Spleen (tissue), 11 donors: ENCODE measurements around the gene SETD4. TPM values are rescaled to one million over a fixed set of nuclear protein-coding genes. Genes with fewer than 3 reads are reported as not detected.

Experiments used
- DNase-seq: peaks from one replicate; pipeline ENCODE4 v3.0.0-alpha.2; 2020
- H3K27ac ChIP-seq, 8 donors: fragments of 200-600 bp; sonication (generic) in 7 of 8; 1 replicate in 4 of 8; 2 replicates in 4 of 8; pipeline versions ENCODE4 v1.5.0 to v1.8.0; 2016 to 2021; ENCODE audit warnings: inconsistent platforms in 4 of 8, mild to moderate bottlenecking in 4 of 8, moderate library complexity in 1 of 8
- H3K27me3 ChIP-seq, 7 donors: fragments of 200-600 bp; sonication (generic) in 6 of 7; replicated peaks in 1 of 7; 1 replicate in 4 of 7; 2 replicates in 3 of 7; pipeline versions ENCODE4 v1.5.0 to v1.8.0; 2016 to 2021; ENCODE audit warnings: inconsistent platforms in 3 of 7, mild to moderate bottlenecking in 1 of 7
- H3K36me3 ChIP-seq, 6 donors: fragments of 200-600 bp; sonication (generic) in 5 of 6; 1 replicate in 4 of 6; 2 replicates in 2 of 6; pipeline versions ENCODE4 v1.5.0 to v1.8.0; 2016 to 2021; ENCODE audit warnings: inconsistent platforms in 2 of 6
- H3K4me1 ChIP-seq, 6 donors: fragments of 200-600 bp; sonication (generic) in 5 of 6; 1 replicate in 3 of 6; 2 replicates in 3 of 6; pipeline versions ENCODE4 v1.5.0 to v1.8.0; 2016 to 2021; ENCODE audit warnings: inconsistent platforms in 3 of 6
- H3K4me3 ChIP-seq, 8 donors: fragments of 200-600 bp; sonication (generic) in 7 of 8; 1 replicate in 4 of 8; 2 replicates in 4 of 8; pipeline versions ENCODE4 v1.5.0 to v1.8.0; 2016 to 2021; ENCODE audit warnings: inconsistent platforms in 4 of 8, mild to moderate bottlenecking in 4 of 8, moderate library complexity in 2 of 8
- H3K9me3 ChIP-seq, 8 donors: fragments of 200-600 bp; sonication (generic) in 7 of 8; 1 replicate in 4 of 8; 2 replicates in 4 of 8; pipeline versions ENCODE4 v1.5.0 to v1.8.0; 2016 to 2021; ENCODE audit warnings: inconsistent platforms in 4 of 8
- CTCF ChIP-seq, 11 experiments: fragments of 200-600 bp in 7 of 11; fragments of 450-650 bp in 4 of 11; sonication (generic) in 4 of 11; IDR thresholded peaks in 8 of 11; conservative IDR thresholded peaks in 3 of 11; 1 replicate in 7 of 11; 2 replicates in 4 of 11; pipeline versions ENCODE4 v1.4.0 to v1.8.0; 2016 to 2021; ENCODE audit warnings: antibody characterized with exemption in 11 of 11, inconsistent platforms in 4 of 11, mild to moderate bottlenecking in 1 of 11
- POLR2A ChIP-seq, 3 donors: fragments of 450-650 bp; IDR thresholded peaks; one replicate each; pipeline ENCODE4 v1.5.1; 2017; ENCODE audit warnings: antibody characterized with exemption in 3 of 3, mild to moderate bottlenecking in 1 of 3
- POLR2AphosphoS5 ChIP-seq, 3 donors: sonication (generic); formaldehyde crosslinking; IDR thresholded peaks; one replicate each; pipeline ENCODE4 v1.5.1; 2017; ENCODE audit warnings: antibody characterized with exemption in 3 of 3
- WGBS, 5 donors: extraction: QIAGEN DNeasy Blood & Tissue Kit in 3 of 5; methylation state at CpG; one replicate each; pipeline versions ENCODE4 v1.1.5 to v1.1.7; 2013 to 2018; 5-methylcytosine and 5-hydroxymethylcytosine counted together
- intact Hi-C: fragments of 100-400 bp; cut with DNase I; formaldehyde crosslinking; loops from one replicate; pipeline ENCODE4 v1.15.0; 2023; ENCODE audit warnings: low total_unique reads
- polyA plus RNA-seq, 3 donors: library from polyadenylated mRNA; stranded (reverse); fragments of 200-250 nt; gene quantifications; one replicate each; pipeline ENCODE4 v1.2.1, GENCODE V29; 2013
- total RNA-seq, 7 donors: library from RNA; depleted of rRNA in 3 of 7; stranded (reverse); fragments of >200 nt in 3 of 7; fragmentation: NEBNext Ultra II Directional in 4 of 7; extraction: Animal tissue kit (Norgen Biotek cat#: 25700) in 4 of 7; gene quantifications; one replicate each; pipeline versions ENCODE4 v1.1.0 to v1.2.1, GENCODE V29; 2016 to 2021
- donor health status: healthy with polysubstance abuse.
- donor health status: DM: no; HTN: no; CAD: no; lungs with moderate emphysema.
- donor health status: DM: no; HTN: no; CAD: no.
- donor health status: Bipolar disorder and iron deficiency.
- donor health status: healthy.
- donor health status: DM: no; HTN: no; CAD: no.
- donor health status: DM: yes; HTN: yes; CAD: no.

SETD4 gene
- total and polyA plus RNA-seq, 10 donors: 6.9 to 28.1 (median 18.4) TPM

- no peaks in the 10 kb centered on the region for H3K27me3 ChIP-seq
Measured at GRCh38 chr21:36028127-36029069, 31.9 kb downstream of the SETD4 start.

GRCh38 chr21:36027347-36027746 is 33.0 kb downstream of the SETD4 start:
- Histone ChIP-seq H3K9me3 (no peaks in the 10 kb centered on the region), H3K27me3 (no peaks in the 10 kb centered on the region), H3K27ac (no peak overlapping the region), H3K36me3 (no peaks in the 10 kb centered on the region), H3K4me3 (no peak overlapping the region), H3K4me1 (peaks cover 0 to 6% (median 3%) of the 10 kb centered on the region in 6 donors)
- TF ChIP-seq POLR2A (IDR thresholded peaks at IDR 0.05) (no peak), POLR2AphosphoS5 (IDR thresholded peaks at IDR 0.05) (no peak), CTCF (IDR thresholded peaks at IDR 0.05 in 8 of 11, conservative IDR thresholded peaks at IDR 0.05 in 3 of 11) (no peak)
- intact Hi-C loops: loop anchor here (5.0 to 10.0 kb wide), 2 partner anchors 1283 to 1335 kb away; no protein-coding TSS in a partner anchor
- WGBS, 5 donors: 82 to 96% (median 88%) methylated on average over 5 of the region's 5 CpGs
- DNase-seq: no peak

More at GRCh38 chr21:36028127-36029069, 31.9 kb downstream of the SETD4 start:
- Histone ChIP-seq H3K36me3 (peaks cover 0 to 6% (median 0%) of the 10 kb centered on the region in 6 donors), H3K4me3 (no peak overlapping the region), H3K27ac (no peak overlapping the region), H3K4me1 (peaks cover 0 to 6% (median 2%) of the 10 kb centered on the region in 6 donors), H3K9me3 (no peaks in the 10 kb centered on the region)
- intact Hi-C loops: loop anchor here (5.0 to 10.0 kb wide), 2 partner anchors 1284 to 1336 kb away; no protein-coding TSS in a partner anchor
- 25 to 32% (median 30%) methylated on average over 25 of the region's 25 CpGs for WGBS, 5 donors
- no peak for TF ChIP-seq POLR2A (IDR thresholded peaks at IDR 0.05)
- TF ChIP-seq CTCF (IDR thresholded peaks at IDR 0.05 in 8 of 11, conservative IDR thresholded peaks at IDR 0.05 in 3 of 11): peak; percentile 84 to 95 (median 93)
- no peak for TF ChIP-seq POLR2AphosphoS5 (IDR thresholded peaks at IDR 0.05)
- peak; percentile 89 for DNase-seq

GRCh38 chr21:36024782-36025181 is 35.5 kb downstream of the SETD4 start:
- no peak for DNase-seq
- intact Hi-C loops: loop anchor here (5.0 to 10.0 kb wide), 2 partner anchors 1280 to 1332 kb away; no protein-coding TSS in a partner anchor

More at GRCh38 chr21:36024782-36025181, 35.5 kb downstream of the SETD4 start:
- H3K9me3 ChIP-seq: peaks cover 0 to 3% (median 0%) of the 10 kb centered on the region in 8 donors
- 88 to 94% (median 91%) methylated on average over 6 to 8 of the region's 8 CpGs for WGBS, 5 donors
- no peak overlapping the region for H3K27ac ChIP-seq
- TF ChIP-seq POLR2AphosphoS5 (IDR thresholded peaks at IDR 0.05) (no peak), POLR2A (IDR thresholded peaks at IDR 0.05) (no peak), CTCF (IDR thresholded peaks at IDR 0.05 in 8 of 11, conservative IDR thresholded peaks at IDR 0.05 in 3 of 11) (no peak)
- peaks cover 0 to 8% (median 5%) of the 10 kb centered on the region in 6 donors for H3K4me1 ChIP-seq
- no peak overlapping the region for H3K4me3 ChIP-seq
- H3K27me3 ChIP-seq: no peaks in the 10 kb centered on the region
- no peaks in the 10 kb centered on the region for H3K36me3 ChIP-seq
